GM18502 (cell line): ENCODE results near the gene ANKRD13D.

ENCODE experiments used
- ATAC-seq: cut with Tn5 transposase; IDR thresholded peaks from one replicate; pipeline ENCODE4 v1.9.1; 2021; ENCODE audit warnings: mild to moderate bottlenecking; ENCODE audit not compliant: unreplicated experiment, poor library complexity

The ANKRD13D gene

GRCh38 chr11:67261640-67261945 is 27.5 kb upstream of the ANKRD13D start:
- ATAC-seq, result no peak

GRCh38 chr11:67261946-67262681 is 27.0 kb upstream of the ANKRD13D start:
- no peak for ATAC-seq

GRCh38 chr11:67262731-67263675 is 26.1 kb upstream of the ANKRD13D start:
- ATAC-seq, result no peak

GRCh38 chr11:67264260-67264659 is 24.8 kb upstream of the ANKRD13D start:
- ATAC-seq, result no peak

GRCh38 chr11:67264877-67265632 is 24.0 kb upstream of the ANKRD13D start:
- ATAC-seq, result no peak

GRCh38 chr11:67265633-67266448 is 23.3 kb upstream of the ANKRD13D start:
- peak; percentile 42 for ATAC-seq

GRCh38 chr11:67266449-67267187 is 22.5 kb upstream of the ANKRD13D start, which contains the start of gene GRK2:
GRK2 (plus strand) TSS chr11:67266473; CDS start chr11:67266700, 227 bp downstream.
- ATAC-seq, result no peak

- no peak for ATAC-seq
These were observed 21.7 kb upstream of the ANKRD13D start for GRCh38 chr11:67267188-67268080.

- no peak for ATAC-seq
These were observed 20.8 kb upstream of the ANKRD13D start for GRCh38 chr11:67268081-67268961.

- ATAC-seq, result no peak
These were observed 20.2 kb upstream of the ANKRD13D start for GRCh38 chr11:67268962-67269268.

- ATAC-seq, result no peak
These were observed 19.5 kb upstream of the ANKRD13D start for GRCh38 chr11:67269401-67270255.

GRCh38 chr11:67270256-67271204 is 18.6 kb upstream of the ANKRD13D start:
- no peak for ATAC-seq

- ATAC-seq, result no peak
These were observed 17.9 kb upstream of the ANKRD13D start for GRCh38 chr11:67271205-67271540.

GRCh38 chr11:67271541-67272284 is 17.4 kb upstream of the ANKRD13D start:
- ATAC-seq, result no peak
